HG02973 (cell line): Measurements from ENCODE around the gene DHRS4L2.
"Not testable (repeated sequence)": the region's sequence is repeated elsewhere in the genome, so short reads cannot be mapped to it uniquely, and the experiment has no call there.

Experiments used
- ATAC-seq: cut with Tn5 transposase; IDR thresholded peaks from one replicate; pipeline ENCODE4 v1.9.1; 2021; ENCODE audit warnings: moderate library complexity; ENCODE audit not compliant: unreplicated experiment

The DHRS4L2 gene

GRCh38 chr14:23988607-23989363, at the start of gene DHRS4L2:
DHRS4L2 (plus strand) TSS chr14:23988929; CDS start chr14:23988948, 19 bp downstream.
- ATAC-seq, result peak; percentile 90

- no peak for ATAC-seq
These were observed 49.0 kb upstream of the DHRS4L2 start for GRCh38 chr14:23939607-23940326.

GRCh38 chr14:23941230-23941629, 47.5 kb upstream of the DHRS4L2 start:
- no peak for ATAC-seq

DNA sequence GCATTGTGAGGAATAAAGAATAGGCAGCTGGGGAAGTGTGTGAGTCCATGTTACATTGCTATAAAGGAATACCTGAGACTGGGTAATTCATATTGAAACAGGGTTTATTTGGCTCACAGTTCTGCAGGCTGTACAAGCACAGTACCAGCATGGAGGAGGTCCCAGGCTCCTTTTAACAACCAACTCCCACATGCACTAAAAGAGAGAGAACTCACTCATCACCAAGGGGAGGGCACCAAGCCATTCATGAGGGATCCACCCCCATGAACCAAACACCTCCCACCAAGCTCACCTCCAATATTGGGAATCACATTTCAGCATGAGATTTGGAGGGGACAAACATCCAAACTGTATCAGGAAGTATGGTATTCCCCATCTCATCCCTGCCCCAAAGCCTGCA, 47.1 kb upstream of the DHRS4L2 start:
- ATAC-seq, result no peak

DNA sequence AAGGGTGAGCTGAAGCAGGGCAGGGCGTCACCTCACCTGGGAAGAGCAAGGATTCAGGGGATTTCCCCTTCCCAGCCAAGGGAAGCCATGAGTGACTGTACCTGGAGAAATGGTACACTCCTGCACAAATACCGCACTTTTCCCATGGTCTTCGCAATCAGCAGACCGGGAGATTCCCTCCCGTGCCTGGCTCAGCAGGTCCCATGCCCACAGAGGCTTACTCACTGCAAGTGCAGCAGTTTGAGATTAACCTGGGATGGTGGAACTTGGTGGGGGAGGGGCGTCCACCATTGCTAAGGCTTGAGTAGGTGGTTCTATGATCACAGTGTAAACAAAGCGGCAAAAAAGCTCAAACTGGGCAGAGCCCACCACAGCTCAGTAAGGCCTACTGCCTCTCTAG, 46.1 kb upstream of the DHRS4L2 start:
- no peak for ATAC-seq

DNA sequence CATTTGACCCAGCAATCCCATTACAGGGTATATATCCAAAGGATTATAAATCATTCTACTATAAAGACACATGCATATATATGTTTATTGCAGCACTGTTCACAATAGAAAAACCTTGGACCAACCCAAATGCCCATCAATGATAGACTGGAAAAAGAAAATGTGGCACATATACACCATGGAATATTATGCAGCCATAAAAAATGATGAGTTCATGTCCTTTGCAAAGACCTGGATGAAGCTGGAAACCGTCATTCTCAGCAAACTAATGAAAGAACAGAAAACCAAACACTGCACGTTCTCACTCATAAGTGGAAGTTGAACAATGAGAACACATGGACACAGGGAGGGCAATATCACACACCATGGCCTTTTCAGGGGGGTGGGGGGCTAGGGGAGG, 39.7 kb upstream of the DHRS4L2 start:
- not testable (repeated sequence) for ATAC-seq

DNA sequence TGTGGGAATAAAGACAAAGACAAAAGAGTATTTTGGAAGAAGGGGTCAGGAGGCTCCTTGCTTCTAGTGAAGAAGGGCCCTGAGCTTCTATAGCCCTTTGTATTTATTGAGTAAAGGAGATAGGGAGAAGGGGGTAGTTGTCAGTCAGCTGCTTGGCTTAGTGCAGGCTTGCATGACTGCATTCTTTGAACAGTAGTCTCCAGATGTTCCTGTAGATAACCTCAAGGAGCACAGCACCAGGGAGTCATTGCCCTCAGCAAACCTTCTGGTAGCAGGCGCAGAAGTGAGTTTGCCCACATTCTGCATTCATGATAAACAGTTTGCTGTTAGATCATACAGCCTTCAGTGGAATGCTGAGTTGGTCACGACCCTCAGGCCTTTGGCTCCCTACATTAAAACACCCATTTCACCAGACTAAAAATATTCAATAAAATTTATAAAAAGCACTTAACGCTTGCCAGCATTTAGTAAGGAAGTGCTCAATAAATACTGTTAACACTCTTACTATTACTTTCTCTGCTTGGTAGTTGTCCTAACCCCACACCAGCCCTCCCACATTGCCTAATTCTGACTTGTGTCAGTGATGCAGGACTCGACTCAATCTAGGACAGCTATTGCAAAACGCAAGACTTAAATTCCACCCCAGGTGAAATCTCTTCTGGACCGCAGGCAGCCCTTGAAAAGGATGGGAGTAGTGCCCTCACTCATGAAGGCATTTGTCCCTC, 38.2 kb upstream of the DHRS4L2 start:
- ATAC-seq, result no peak

DNA sequence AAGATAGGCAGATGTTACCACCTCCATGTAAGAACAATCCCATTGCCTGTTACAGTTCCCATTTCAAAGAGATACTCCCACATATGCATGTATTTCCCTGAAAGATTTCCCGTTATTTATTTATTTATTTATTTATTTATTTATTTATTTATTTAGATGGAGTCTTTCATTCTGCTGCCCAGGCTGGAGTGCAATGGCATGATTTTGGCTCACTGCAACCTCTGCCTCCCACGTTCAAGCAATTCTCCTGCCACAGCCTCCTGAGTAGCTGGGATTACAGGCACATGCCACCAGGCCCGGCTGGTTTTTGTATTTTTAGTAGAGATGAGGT, 37.6 kb upstream of the DHRS4L2 start:
- not testable (repeated sequence) for ATAC-seq

- ATAC-seq, result no peak
These were observed 37.0 kb upstream of the DHRS4L2 start for GRCh38 chr14:23951590-23952201.

DNA sequence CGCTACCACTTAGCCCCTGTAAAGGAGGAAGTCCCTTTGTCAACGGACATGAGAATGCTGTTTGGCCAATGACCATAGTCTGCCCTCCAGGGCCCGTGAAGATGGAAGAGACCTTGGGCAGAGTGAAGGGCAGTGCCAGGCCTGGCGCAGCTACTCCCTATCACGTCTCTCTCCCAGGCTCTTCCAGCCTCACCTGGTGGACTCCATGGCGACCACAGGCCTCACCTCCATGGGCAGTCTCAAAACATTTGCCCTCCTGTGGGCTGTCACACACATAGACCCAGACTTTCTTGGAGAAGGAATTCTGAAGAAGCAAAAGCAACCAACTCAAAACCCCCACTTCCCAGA, 35.6 kb upstream of the DHRS4L2 start:
- ATAC-seq, result not testable (repeated sequence)

DNA sequence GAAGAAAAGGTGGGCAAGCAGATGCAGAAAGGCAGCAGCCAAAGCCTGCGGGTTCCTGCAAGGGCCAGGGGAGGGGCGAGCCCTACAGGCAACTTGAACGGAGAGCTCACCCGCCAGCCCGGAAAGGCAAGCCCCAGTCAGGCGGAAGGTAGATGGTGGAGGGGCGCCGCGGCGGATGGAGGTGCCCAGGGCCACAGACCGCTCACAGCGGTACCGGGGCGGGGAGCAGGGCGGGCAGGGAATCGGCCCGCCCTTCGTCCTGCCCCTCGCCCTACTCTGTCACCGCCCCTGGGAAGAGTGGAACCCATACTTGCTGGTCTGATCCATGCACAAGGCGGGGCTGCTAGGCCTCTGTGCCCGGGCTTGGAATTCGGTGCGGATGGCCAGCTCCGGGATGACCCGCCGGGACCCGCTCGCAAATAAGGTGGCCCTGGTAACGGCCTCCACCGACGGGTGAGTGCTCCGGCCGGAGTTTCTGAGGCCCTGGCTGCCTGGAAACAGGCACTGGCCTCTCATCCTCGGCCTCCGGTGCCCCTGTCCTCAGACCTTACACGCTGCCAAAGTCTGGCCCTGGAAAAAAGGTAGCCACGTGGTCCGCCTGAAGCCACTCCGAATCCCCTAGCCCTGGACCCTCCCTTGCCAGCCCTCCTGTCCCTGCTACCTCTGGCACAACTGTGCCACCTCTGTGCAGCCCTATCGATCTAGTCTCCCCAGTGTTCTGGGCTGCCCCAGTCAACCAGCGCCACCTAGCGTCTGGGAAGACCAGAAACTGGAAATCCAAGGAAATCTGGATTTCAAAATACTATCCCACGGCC, 35.1 kb upstream of the DHRS4L2 start, which contains the start of gene DHRS4:
TSS of gene DHRS4 (plus strand) at position 307 of the 815 bp plus-strand sequence. CDS start at position 326, 19 bp downstream.
- peak; percentile 85 for ATAC-seq

DNA sequence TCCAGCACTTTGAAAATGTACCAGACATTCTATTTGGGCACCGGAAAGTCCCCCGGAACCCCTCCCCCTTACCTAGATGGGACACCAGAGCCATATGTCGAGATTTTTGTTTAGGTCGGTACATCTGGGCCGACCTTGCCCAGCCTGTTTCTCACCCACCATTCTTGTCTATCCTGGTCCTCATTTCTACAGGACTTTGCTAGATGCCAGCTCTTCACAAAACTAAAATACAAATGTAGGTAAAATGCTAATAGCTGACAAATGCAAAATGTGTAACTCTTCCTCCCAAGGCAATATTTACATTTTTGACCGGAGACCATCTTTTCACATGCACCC, 34.5 kb upstream of the DHRS4L2 start:
- peak; percentile 19 for ATAC-seq

DNA sequence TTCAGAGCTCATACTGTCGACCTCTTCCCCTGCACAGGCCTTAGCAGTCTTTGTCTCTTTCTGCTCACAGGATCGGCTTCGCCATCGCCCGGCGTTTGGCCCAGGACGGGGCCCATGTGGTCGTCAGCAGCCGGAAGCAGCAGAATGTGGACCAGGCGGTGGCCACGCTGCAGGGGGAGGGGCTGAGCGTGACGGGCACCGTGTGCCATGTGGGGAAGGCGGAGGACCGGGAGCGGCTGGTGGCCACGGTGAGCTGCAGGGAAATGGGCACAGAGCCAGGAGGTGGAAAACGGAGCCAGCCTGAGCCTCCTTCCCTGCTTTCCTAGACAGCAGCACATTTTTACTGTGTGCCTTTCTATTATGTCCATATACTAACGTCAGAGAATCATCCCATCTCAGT, 33.8 kb upstream of the DHRS4L2 start:
- not testable (repeated sequence) for ATAC-seq

DNA sequence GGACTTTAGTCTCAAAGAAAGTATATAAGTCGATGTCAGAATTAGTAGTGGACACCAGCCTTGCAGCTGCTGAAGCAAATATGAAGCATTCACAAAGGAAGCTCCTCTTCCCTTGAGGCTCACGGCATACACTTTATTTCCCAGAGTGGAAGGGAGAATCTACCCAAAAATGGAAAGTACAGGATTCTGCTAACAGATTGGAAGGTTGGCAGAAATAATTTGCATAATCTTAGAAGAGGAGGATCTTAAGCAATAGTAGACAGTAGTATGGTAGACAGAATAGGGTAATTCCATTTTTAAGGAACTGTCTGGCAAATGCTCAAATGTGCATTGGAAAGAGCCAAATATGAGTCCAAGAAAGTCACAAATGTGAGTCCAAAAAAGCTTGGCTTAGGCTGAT, 32.9 kb upstream of the DHRS4L2 start:
- not testable (repeated sequence) for ATAC-seq

DNA sequence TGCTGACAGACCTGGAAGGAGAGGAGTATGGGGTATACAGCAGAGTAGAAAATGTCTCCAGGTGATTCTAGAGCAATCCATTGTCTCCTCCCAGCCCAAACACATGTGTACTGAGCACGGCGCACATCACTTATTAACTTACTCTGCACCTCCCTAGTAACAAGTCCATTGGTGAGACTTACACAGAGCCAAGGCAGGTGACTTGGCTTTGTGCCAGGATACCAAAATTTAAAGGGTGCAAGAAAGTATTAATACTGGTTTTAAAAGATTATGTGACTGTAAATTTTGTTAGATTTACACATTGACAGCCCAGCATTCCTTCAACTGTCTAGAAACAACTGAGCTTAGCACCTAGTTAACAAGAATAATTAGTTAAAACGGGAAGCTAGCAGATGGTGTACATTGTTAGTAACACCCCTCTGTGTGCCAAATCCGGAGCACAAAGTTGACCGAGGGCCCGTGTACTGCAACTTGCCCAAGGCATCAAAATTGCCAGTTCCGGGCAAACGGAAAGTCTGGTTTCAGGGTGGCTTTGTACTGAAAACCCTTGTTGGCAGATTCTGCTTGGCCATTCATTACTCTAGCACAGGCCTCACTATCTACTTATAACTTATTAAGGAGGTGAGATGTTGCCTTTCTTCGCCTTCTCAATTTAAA, 30.7 kb upstream of the DHRS4L2 start:
- ATAC-seq, result not testable (repeated sequence)

DNA sequence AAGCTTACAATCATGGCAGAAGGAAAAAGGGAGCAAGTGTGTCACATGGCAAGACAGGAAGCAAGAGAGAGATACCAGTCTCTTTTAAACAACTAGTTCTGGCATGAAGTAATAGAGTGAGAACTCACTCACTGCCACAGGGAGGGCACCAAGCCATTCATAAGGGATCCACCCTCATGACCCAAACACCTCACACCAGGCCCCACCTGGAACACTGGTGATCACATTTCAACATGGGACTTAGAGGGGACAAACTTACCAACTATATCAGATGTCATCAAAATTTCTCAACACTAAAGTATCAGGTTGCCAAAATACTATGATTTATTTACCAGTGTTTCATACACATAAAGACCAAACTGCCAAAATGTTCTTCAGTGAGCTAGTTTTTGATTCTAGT, 27.8 kb upstream of the DHRS4L2 start:
- not testable (repeated sequence) for ATAC-seq

DNA sequence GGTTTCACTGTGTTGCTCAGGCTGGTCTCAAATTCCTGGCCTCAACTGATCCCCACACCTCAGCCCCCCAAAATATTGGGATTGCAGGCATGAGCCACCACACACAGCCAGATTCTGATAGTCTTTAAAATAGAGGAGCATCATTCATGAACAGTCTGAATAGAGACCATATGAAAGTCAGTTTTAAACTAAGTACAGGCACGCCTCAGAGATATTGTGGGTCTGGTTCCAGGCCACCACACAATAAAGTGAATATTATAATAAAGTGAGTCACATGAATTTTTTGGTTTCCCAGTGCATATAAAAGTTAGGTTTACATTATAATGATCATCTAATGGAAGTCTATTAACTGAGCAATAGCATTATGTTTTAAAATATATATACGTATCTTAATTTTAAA, 27.0 kb upstream of the DHRS4L2 start:
- not testable (repeated sequence) for ATAC-seq

DNA sequence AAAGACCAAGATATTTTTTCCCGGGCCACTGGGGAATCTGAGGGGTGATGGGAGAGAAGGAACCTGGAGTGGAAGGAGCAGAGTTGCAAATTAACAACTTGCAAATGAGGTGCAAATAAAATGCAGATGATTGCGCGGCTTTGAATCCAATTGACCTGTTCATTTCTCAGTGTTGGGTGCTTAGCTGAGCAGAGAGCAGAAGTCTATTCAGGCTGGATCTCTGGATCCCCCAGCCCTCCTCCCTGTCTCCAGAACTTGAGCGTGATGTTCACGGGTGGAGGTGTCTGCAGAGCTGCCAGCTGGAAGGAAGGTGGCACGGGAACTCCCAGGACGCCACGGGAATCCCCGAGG, 19.6 kb upstream of the DHRS4L2 start:
- not testable (repeated sequence) for ATAC-seq

DNA sequence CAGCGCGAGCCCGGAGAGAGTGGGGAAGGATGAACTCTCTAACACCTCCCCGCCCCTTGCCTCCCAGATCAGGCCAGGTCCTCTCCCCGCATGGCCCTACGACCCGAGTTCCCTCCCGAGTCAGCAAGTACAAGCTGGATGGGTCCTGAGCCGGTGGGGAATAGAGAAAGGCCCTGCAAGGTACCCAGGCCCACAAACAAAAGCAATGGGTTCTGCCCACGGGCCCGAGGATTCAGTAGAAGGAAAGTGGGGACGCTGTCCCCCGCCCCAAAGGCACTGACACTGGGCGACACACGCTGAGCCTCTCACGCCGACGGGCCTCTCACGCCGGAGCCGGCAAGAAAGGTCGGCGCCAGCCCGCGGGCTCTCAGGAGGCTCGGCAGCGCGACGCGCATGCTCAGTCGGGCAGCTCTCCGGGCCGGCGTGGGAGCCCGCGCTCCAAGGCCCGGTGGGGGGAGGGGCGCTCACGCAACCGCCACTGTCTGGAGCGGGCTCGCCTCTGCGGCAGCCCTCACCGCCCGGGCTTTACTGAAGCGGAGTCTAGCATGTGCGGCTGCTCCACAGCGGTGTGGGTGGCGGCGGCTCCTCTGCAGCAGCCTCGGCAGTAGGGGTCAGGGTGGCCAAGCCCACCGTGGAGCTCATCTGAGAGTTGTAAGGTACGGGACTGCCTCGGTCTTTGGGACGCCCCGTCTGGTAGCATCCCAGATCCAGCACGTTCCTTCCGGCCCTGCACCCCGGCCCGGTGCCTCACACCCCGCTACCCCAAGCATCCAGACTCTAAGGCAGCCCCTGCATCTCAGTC, 19.0 kb upstream of the DHRS4L2 start:
- not testable (repeated sequence) for ATAC-seq
